Adrenal gland (tissue), 12 donors: ENCODE results near the gene MRC2. TPM values are rescaled to one million over a fixed set of nuclear protein-coding genes. Genes with fewer than 3 reads are reported as not detected.

Experiments
- DNase-seq, 7 donors: peaks; one replicate each; pipeline ENCODE4 v3.0.0-alpha.2; 2019 to 2020
- H3K27ac ChIP-seq, 5 donors: fragments of 200-600 bp; sonication (generic) in 4 of 5; 1 replicate in 3 of 5; 2 replicates in 2 of 5; pipeline versions ENCODE4 v1.5.1 to v1.8.0; 2016 to 2020; ENCODE audit warnings: mild to moderate bottlenecking in 1 of 5
- H3K27me3 ChIP-seq: fragments of 200-600 bp; 2 replicates; pipeline ENCODE4 v1.8.0; 2021
- H3K36me3 ChIP-seq, 2 donors: fragments of 200-600 bp; replicated peaks in 1 of 2; 1 replicate in 1 of 2; 2 replicates in 1 of 2; pipeline versions ENCODE4 v1.5.1 to v1.8.0; 2018 to 2022
- H3K4me1 ChIP-seq, 2 donors: fragments of 200-600 bp; replicated peaks in 1 of 2; 1 replicate in 1 of 2; 2 replicates in 1 of 2; pipeline versions ENCODE4 v1.5.1 to v1.8.0; 2018 to 2021
- H3K4me3 ChIP-seq, 4 donors: fragments of 200-600 bp; sonication (generic) in 3 of 4; one replicate each; pipeline ENCODE4 v1.5.1; 2016 to 2018
- H3K9me3 ChIP-seq, 3 donors: fragments of 200-600 bp; sonication (generic) in 1 of 3; replicated peaks in 1 of 3; 1 replicate in 2 of 3; 2 replicates in 1 of 3; pipeline versions ENCODE4 v1.5.1 to v1.8.0; 2016 to 2021
- CTCF ChIP-seq, 6 experiments: fragments of 450-650 bp in 4 of 6; fragments of 200-600 bp in 2 of 6; sonication (generic) in 1 of 6; IDR thresholded peaks; 1 replicate in 5 of 6; 2 replicates in 1 of 6; pipeline versions ENCODE4 v1.5.1 to v1.8.0; 2016 to 2021; ENCODE audit warnings: antibody characterized with exemption in 6 of 6, mild to moderate bottlenecking in 2 of 6, moderate library complexity in 1 of 6
- POLR2A ChIP-seq, 2 donors: fragments of 450-650 bp; IDR thresholded peaks; one replicate each; pipeline ENCODE4 v1.6.1; 2017; ENCODE audit warnings: antibody characterized with exemption in 2 of 2, mild to moderate bottlenecking in 2 of 2, moderate library complexity in 1 of 2
- WGBS, 4 donors: extraction: QIAGEN DNeasy Blood & Tissue Kit in 2 of 4; methylation state at CpG; one replicate each; pipeline versions ENCODE4 v1.1.5 to v1.1.7; 2013 to 2017; 5-methylcytosine and 5-hydroxymethylcytosine counted together
- intact Hi-C, 2 donors: fragments of 100-400 bp; cut with DNase I; formaldehyde crosslinking; loops; one replicate each; pipeline versions ENCODE4 v1.14.1 to v1.15.0; 2022 to 2023
- polyA plus RNA-seq, 3 donors: library from polyadenylated mRNA; stranded (reverse); fragments of 200-250 nt in 2 of 3; fragments of 350-450 nt in 1 of 3; fragmentation: Illumina TruSeq in 1 of 3; extraction: RNeasy Lipid Tissue Mini Kit (QIAGEN cat#74804) in 1 of 3; gene quantifications; one replicate each; pipeline ENCODE4 v1.2.3, GENCODE V29; 2013 to 2014
- total RNA-seq, 9 donors: library from RNA; depleted of rRNA in 4 of 9; stranded (reverse); fragments of >200 nt in 4 of 9; fragments of 120-200 nt in 1 of 9; fragmentation: NEBNext Ultra II Directional in 1 of 9; extraction: Animal tissue kit (Norgen Biotek cat#: 25700) in 1 of 9; gene quantifications; one replicate each; pipeline versions ENCODE4 v1.1.0 to v1.2.4, GENCODE V29; 2013 to 2023
- donor health status: healthy with polysubstance abuse.
- donor health status: Bipolar disorder and iron deficiency.
- donor health status: DM: yes; HTN: yes; CAD: no.
- donor health status: DM: no; HTN: no; CAD: no.
- donor health status: DM: no; HTN: no; CAD: no.
- donor health status: DM: yes; HTN: yes; CAD: no.

Gene MRC2
- total and polyA plus RNA-seq, 12 donors: 5.2 to 68.3 (median 29.6) TPM

- DNase-seq: no peak
- H3K27ac ChIP-seq: no peak overlapping the region
- H3K36me3 ChIP-seq: no peaks in the 10 kb centered on the region
- H3K4me3 ChIP-seq: no peak overlapping the region
- 88 to 94% (median 93%) methylated on average over 2 to 3 of the region's 3 CpGs for whole genome bisulfite sequencing, 4 donors
- TF ChIP-seq CTCF (IDR thresholded peaks at IDR 0.05): no peak
- TF ChIP-seq POLR2A (IDR thresholded peaks at IDR 0.05): no peak
- no peaks in the 10 kb centered on the region for H3K9me3 ChIP-seq
- no peaks in the 10 kb centered on the region for H3K27me3 ChIP-seq
- H3K4me1 ChIP-seq: no peaks in the 10 kb centered on the region
- intact Hi-C loops: no loop called here
Measured at GRCh38 chr17:62665599-62665998, 38.1 kb downstream of the MRC2 start.

GRCh38 chr17:62666061-62666800 lies 38.8 kb downstream of the MRC2 start:
- H3K9me3 ChIP-seq: no peaks in the 10 kb centered on the region
- TF ChIP-seq POLR2A (IDR thresholded peaks at IDR 0.05) (no peak), CTCF (IDR thresholded peaks at IDR 0.05) (no peak)
- no peak for DNase-seq
- H3K36me3 ChIP-seq: no peaks in the 10 kb centered on the region
- H3K4me3 ChIP-seq: no peak overlapping the region
- 77 to 88% (median 86%) methylated on average over 12 to 30 of the region's 30 CpGs for WGBS, 4 donors
- no peaks in the 10 kb centered on the region for H3K27me3 ChIP-seq
- no peaks in the 10 kb centered on the region for H3K4me1 ChIP-seq
- intact Hi-C loops: no loop called here
- H3K27ac ChIP-seq: no peak overlapping the region

GRCh38 chr17:62666801-62667591 lies 39.5 kb downstream of the MRC2 start:
- Histone ChIP-seq H3K4me1 (no peaks in the 10 kb centered on the region), H3K27ac (no peak overlapping the region), H3K36me3 (no peaks in the 10 kb centered on the region), H3K9me3 (no peaks in the 10 kb centered on the region), H3K4me3 (no peak overlapping the region), H3K27me3 (no peaks in the 10 kb centered on the region)
- TF ChIP-seq CTCF (IDR thresholded peaks at IDR 0.05) (no peak), POLR2A (IDR thresholded peaks at IDR 0.05) (no peak)
- WGBS, 4 donors: 88 to 94% (median 93%) methylated on average over 19 to 40 of the region's 40 CpGs
- intact Hi-C loops: no loop called here
- no peak for DNase-seq

- no peak overlapping the region for H3K4me3 ChIP-seq
- no peaks in the 10 kb centered on the region for H3K36me3 ChIP-seq
- no peaks in the 10 kb centered on the region for H3K4me1 ChIP-seq
- DNase-seq: no peak
- no peak overlapping the region for H3K27ac ChIP-seq
- H3K27me3 ChIP-seq: no peaks in the 10 kb centered on the region
- intact Hi-C loops: no loop called here
- H3K9me3 ChIP-seq: no peaks in the 10 kb centered on the region
- TF ChIP-seq CTCF (IDR thresholded peaks at IDR 0.05) (no peak), POLR2A (IDR thresholded peaks at IDR 0.05) (no peak)
- WGBS, 4 donors: 76 to 83% (median 79%) methylated on average over 9 to 10 of the region's 10 CpGs
Measured at GRCh38 chr17:62668091-62668804, 40.8 kb downstream of the MRC2 start.
